IPS-18a (cell line): Measurements from ENCODE around the gene CLIC4.

Experiments
- H3K27ac ChIP-seq: one replicate; pipeline ENCODE4 v1.5.1; 2013; ENCODE audit warnings: low read length
- H3K27me3 ChIP-seq: one replicate; pipeline ENCODE4 v1.6.1; 2013; ENCODE audit warnings: mild to moderate bottlenecking, low read length; ENCODE audit not compliant: control insufficient read depth, insufficient read depth
- H3K36me3 ChIP-seq: one replicate; pipeline ENCODE4 v1.6.1; 2013; ENCODE audit warnings: low read depth, low read length; ENCODE audit not compliant: control insufficient read depth
- H3K4me1 ChIP-seq: one replicate; pipeline ENCODE4 v1.6.1; 2013; ENCODE audit warnings: low read depth, low read length; ENCODE audit not compliant: control insufficient read depth
- H3K4me3 ChIP-seq: one replicate; pipeline ENCODE4 v1.5.1; 2013; ENCODE audit warnings: low read length
- H3K9ac ChIP-seq: one replicate; pipeline ENCODE4 v1.6.1; 2013; ENCODE audit warnings: mild to moderate bottlenecking, low read length, moderate library complexity
- H3K9me3 ChIP-seq: one replicate; pipeline ENCODE4 v1.6.1; 2013; ENCODE audit warnings: low read depth, low read length; ENCODE audit not compliant: control insufficient read depth

Gene CLIC4

DNA sequence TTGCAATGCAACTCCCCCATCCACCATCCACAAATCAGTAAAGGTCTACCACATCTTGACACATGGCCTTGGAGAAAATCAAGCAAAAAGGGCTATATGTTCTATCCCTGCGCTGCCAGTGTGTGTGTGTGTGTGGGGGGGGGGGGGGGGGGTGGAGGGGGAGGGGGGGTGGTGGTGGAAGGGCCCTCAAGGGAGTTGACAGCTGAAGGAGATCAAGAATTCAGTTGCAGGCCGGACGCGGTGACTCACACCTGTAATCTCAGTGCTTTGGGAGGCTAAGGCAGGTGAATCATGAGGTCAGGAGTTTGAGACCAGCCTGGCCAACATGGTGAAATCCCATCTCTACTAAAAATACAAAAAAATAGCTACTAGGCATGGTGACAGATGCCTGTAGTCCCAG lies 37.6 kb upstream of the CLIC4 start:
- no peaks in the 10 kb centered on the region for H3K9me3 ChIP-seq
- H3K27ac ChIP-seq = no peak overlapping the region
- no peaks in the 10 kb centered on the region for H3K36me3 ChIP-seq
- H3K4me3 ChIP-seq = no peak overlapping the region
- H3K27me3 ChIP-seq = no peaks in the 10 kb centered on the region
- no peak overlapping the region for H3K9ac ChIP-seq
- peaks cover 9% of the 10 kb centered on the region for H3K4me1 ChIP-seq

DNA sequence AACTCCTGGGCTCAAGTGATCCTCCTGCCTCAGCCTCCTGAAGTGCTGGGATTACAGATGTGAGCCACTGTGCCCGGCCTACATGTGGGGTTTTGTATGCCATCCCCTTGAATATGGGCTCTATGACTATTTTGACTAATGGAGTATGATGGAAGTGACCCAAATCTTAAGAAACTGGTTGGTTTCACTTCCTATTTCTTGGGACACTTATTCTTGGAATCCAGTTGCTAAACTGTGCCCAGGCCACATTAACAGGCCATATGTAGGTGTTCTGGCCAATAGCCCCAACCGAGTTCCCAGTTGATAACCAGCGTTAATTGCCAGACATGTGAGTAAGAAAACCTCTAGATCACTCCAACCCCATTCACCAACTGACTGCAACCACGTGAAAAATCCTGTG lies 36.3 kb upstream of the CLIC4 start:
- no peaks in the 10 kb centered on the region for H3K36me3 ChIP-seq
- H3K27ac ChIP-seq = no peak overlapping the region
- no peaks in the 10 kb centered on the region for H3K9me3 ChIP-seq
- peaks cover 9% of the 10 kb centered on the region for H3K4me1 ChIP-seq
- no peaks in the 10 kb centered on the region for H3K27me3 ChIP-seq
- H3K4me3 ChIP-seq = no peak overlapping the region
- no peak overlapping the region for H3K9ac ChIP-seq

DNA sequence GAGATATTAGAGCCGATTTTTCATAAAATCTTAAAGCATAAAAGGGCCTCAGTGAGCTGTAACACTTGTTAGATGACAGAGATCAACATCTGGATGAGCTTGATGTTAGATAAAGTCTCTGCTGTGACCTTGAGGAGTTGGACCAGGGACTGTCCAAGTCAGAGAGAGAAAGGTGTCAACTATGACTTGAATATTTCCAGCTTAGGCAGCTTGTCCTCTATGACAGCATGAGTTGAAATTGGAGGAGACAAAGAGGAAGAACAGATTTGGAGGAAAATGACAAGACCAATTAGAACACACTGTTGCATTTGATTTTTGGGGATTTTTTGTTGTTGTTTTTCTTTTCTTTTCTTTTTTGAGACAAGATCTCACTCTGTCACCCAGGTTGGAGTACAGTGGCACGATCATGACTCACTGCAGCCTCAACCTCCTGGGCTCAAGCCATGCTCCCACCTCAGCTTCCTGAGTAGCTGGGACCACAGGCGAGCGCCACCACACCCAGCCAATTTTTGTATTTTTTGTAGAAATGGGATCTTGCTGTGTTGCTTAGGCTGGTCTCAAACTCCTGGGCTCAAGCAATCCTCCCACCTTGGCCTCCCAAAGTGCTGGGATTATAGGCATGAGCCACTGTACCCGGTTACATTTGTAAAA lies 35.3 kb upstream of the CLIC4 start:
- H3K9me3 ChIP-seq = no peaks in the 10 kb centered on the region
- H3K36me3 ChIP-seq = no peaks in the 10 kb centered on the region
- H3K27me3 ChIP-seq = no peaks in the 10 kb centered on the region
- no peak overlapping the region for H3K27ac ChIP-seq
- no peak overlapping the region for H3K4me3 ChIP-seq
- H3K4me1 ChIP-seq = peaks cover 6% of the 10 kb centered on the region
- H3K9ac ChIP-seq = no peak overlapping the region

DNA sequence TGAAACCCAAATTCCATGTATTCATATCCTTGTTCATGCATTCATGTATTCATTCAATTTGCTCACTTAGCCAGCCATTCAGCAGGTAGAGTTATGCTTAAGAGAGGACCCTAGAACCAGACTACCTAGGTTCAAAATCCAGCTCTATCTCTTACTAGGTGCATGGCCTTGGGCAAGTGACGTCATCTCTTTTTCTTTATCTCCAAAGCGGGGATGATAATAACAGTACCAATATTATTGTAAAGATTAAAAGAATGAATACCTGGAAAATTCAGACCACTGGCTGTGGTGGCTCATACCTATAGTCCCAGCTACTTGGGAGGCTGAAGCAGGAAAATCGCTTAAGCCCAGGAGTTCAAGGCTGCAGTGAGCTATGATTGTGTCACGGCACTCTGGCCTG lies 33.9 kb upstream of the CLIC4 start:
- no peak overlapping the region for H3K9ac ChIP-seq

DNA sequence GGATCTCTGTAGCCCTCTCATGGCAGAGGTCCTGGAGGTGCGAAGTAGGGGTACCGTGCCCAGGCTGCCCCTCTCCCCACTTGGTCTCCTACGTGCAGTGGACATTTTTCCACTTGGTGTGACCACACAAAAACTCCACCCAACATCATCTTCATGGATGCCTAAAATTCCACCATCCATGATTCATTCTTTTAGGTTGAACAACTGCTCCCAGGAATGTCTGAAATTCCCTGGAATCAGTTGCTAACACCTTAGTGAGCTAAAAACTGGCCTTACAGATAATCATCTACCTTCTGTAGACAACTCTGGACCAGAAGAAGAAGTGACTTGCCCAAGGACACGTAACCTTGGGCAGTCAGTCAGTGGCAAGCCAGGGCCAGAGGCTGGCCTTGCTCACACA lies 32.1 kb upstream of the CLIC4 start:
- no peaks in the 10 kb centered on the region for H3K36me3 ChIP-seq
- no peaks in the 10 kb centered on the region for H3K9me3 ChIP-seq
- H3K4me3 ChIP-seq = no peak overlapping the region
- H3K27me3 ChIP-seq = no peaks in the 10 kb centered on the region
- H3K9ac ChIP-seq = no peak overlapping the region
- no peak overlapping the region for H3K27ac ChIP-seq
- H3K4me1 ChIP-seq = no peaks in the 10 kb centered on the region

More for the DNA sequence above, 33.9 kb upstream of the CLIC4 start:
- no peaks in the 10 kb centered on the region for H3K36me3 ChIP-seq
- no peaks in the 10 kb centered on the region for H3K27me3 ChIP-seq
- H3K9me3 ChIP-seq = no peaks in the 10 kb centered on the region
- no peak overlapping the region for H3K4me3 ChIP-seq
- H3K27ac ChIP-seq = no peak overlapping the region
- no peaks in the 10 kb centered on the region for H3K4me1 ChIP-seq

DNA sequence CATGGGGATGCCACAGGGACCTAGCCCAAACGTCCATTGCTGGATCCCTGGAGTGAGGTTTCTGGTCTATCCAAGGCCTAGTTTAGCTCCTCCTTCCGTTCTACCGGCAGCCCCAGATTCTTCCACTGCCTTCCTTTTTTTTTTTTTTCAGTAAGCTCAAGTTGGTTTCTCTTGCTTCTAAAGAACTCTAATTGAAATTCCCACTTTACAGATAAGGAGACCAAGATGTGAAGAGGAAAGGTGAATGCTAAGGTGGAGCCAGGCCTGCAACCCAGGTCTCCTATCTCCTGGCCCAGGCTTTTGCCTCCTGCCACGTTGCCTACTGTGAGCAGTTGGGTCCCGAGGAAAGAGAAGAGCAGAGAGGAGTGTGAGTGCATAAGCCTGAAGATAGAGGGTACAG lies 31.5 kb upstream of the CLIC4 start:
- Histone ChIP-seq H3K36me3 (no peaks in the 10 kb centered on the region), H3K4me3 (no peak overlapping the region), H3K9ac (no peak overlapping the region), H3K27me3 (no peaks in the 10 kb centered on the region), H3K27ac (no peak overlapping the region), H3K4me1 (no peaks in the 10 kb centered on the region), H3K9me3 (no peaks in the 10 kb centered on the region)

DNA sequence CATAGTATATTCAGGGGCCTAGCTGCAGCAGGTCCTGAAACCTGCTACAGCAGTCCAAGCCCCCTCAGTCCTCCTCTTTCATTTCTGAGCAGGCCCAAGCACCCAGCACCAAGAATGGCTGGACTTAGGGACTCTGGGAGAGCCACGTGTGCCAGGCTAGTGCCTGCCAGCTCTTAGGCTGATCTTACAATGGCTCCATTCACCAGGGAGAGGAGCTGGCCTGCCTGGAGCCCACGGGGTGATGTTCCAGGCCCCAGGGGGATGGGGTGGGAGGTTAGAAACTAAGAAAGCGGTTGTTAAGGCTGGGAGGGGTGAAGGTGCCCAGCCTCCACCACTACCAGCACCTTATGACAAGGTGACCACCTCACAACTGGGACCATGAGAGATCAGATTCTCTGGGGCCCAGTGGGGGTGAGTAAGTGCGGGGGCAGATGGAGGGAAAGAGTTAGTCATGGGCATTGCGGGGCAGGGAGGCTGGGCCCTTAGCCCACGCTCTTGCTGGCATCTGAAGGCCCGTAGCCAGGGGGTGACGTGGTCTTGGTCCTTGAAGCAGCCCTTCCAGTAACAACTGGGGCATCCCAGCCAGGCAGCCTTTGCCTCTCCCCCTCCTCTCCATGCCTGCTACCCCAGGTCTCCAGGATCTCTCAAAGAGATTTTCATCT lies 30.3 kb upstream of the CLIC4 start:
- Histone ChIP-seq H3K36me3 (no peaks in the 10 kb centered on the region), H3K27ac (no peak overlapping the region), H3K4me3 (no peak overlapping the region), H3K9ac (no peak overlapping the region), H3K9me3 (no peaks in the 10 kb centered on the region), H3K4me1 (no peaks in the 10 kb centered on the region), H3K27me3 (no peaks in the 10 kb centered on the region)

DNA sequence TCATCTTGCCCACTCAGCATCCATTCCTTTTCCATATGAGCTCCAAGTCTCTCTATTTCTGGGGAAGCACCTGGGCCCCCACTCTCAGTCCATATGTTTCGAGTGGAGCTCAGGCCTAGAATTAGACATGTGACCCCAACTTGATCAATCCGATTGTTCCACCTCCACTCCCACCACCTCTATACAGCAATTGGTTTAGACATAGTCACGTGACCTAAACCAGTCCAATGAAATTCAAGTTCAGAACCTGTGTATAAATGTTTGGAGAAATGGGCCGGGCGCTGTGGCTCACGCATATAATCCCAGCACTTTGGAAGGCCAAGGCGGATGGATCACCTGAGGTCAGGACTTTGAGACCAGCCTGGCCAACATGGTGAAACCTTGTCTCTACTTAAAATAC lies 29.6 kb upstream of the CLIC4 start:
- H3K27me3 ChIP-seq = no peaks in the 10 kb centered on the region
- H3K9ac ChIP-seq = no peak overlapping the region
- no peaks in the 10 kb centered on the region for H3K36me3 ChIP-seq
- no peak overlapping the region for H3K4me3 ChIP-seq
- no peaks in the 10 kb centered on the region for H3K9me3 ChIP-seq
- no peaks in the 10 kb centered on the region for H3K4me1 ChIP-seq
- no peak overlapping the region for H3K27ac ChIP-seq

DNA sequence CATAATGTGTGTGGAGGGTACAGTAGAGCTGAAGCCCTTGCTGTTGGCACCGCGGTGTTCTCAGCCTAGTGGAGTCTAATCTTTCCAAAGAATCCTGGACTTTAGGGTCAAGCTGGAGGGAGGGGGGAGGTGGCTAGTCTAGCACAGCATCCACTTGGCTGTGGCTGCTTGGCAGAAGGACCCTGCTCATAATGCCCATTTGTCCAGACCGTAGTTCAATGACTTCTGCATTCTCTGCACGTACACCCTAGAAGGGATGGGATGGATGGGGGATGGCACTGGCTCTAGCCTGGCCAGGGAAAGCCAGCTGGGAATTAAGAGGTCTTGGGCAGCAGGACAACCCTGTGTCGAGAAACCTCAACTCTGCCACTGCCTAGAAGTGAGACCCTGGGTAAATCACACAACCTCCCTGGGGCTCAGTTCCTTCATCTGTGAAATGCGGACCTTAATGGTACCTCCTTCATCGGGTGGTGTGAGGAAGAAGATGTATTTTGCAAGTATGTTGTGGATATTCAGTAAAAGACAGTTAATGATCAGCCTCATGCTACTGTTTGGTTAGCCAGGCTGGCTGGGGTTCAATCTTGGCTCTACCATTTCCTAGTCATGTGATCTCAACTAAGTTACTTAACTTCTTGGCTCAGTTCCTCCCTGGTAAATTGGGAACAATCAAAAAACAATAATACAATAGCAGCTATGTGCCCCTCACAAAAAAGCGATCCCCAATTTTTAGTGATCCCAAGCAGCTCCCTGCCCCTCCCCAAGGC lies 27.2 kb upstream of the CLIC4 start:
- Histone ChIP-seq H3K27ac (no peak overlapping the region), H3K9me3 (no peaks in the 10 kb centered on the region), H3K36me3 (no peaks in the 10 kb centered on the region), H3K9ac (no peak overlapping the region), H3K27me3 (no peaks in the 10 kb centered on the region), H3K4me1 (no peaks in the 10 kb centered on the region), H3K4me3 (no peak overlapping the region)

DNA sequence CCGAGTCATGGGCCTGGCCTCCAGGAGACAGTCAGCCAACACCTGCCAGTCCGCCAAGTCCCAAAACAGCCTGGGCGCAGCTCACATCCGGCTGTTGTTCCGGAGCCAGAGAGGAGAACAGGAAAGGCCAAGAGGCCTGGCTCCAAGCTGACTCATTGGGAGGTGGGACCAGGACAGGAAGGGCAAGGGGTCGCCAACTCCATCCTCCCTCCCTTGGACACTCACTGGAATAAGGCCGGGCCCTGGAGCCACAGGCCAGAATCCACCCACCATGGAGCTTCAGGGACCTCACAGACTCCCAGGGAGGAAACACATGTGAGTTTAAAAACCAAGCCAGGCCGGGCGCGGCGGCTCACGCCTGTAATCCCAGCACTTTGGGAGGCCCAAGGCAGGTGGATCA lies 25.1 kb upstream of the CLIC4 start:
- H3K27me3 ChIP-seq = no peaks in the 10 kb centered on the region
- H3K9me3 ChIP-seq = no peaks in the 10 kb centered on the region
- no peak overlapping the region for H3K27ac ChIP-seq
- no peaks in the 10 kb centered on the region for H3K36me3 ChIP-seq
- H3K4me1 ChIP-seq = peaks cover 12% of the 10 kb centered on the region
- H3K4me3 ChIP-seq = no peak overlapping the region
- no peak overlapping the region for H3K9ac ChIP-seq

DNA sequence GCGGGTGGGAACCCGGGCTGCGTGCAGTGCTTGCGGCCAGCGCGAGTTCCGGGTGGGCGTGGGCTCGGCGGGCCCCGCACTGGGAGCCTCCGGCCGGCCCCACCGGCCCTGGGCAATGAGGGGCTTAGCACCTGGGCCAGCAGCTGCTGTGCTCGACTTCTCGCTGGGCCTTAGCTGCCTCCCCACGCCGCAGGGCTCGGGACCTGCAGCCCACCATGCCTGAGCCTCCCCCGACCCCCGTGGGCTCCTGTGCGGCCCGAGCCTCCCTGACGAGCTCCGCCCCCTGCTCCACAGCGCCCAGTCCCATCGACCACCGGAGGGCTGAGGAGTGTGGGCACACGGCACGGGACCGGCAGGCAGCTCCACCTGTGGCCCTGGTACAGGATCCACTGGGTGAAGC lies 23.7 kb upstream of the CLIC4 start:
- no peaks in the 10 kb centered on the region for H3K9me3 ChIP-seq
- H3K4me1 ChIP-seq = peaks cover 13% of the 10 kb centered on the region
- no peak overlapping the region for H3K9ac ChIP-seq
- H3K4me3 ChIP-seq = no peak overlapping the region
- H3K27me3 ChIP-seq = no peaks in the 10 kb centered on the region
- H3K36me3 ChIP-seq = no peaks in the 10 kb centered on the region
- H3K27ac ChIP-seq = no peak overlapping the region
